Measurements from ENCODE around the gene ACVRL1. TPM values are rescaled to one million over a fixed set of nuclear protein-coding genes. Genes with fewer than 3 reads are reported as not detected.

ACVRL1 gene
- total RNA-seq, 1 experiment from 2014 or later: not detected

GRCh38 chr12:51897181-51897580 lies 10.1 kb upstream of the ACVRL1 start:
- ChIA-PET POLR2A (ENCODE audit: unreplicated experiment) (no interaction called here), CTCF (no interaction called here)
- H3K27ac ChIP-seq: no peak overlapping the region
- H3F3A ChIP-seq (ENCODE audit: insufficient read depth, low read depth): no peaks in the 10 kb centered on the region
- peaks cover 42% of the 10 kb centered on the region for H3K27me3 ChIP-seq (ENCODE audit: insufficient read depth, low read depth)
- H4K20me1 ChIP-seq (ENCODE audit: insufficient read depth): no peaks in the 10 kb centered on the region
- H3K9me2 ChIP-seq (ENCODE audit: insufficient read depth): no peaks in the 10 kb centered on the region
- H3K9me3 ChIP-seq (ENCODE audit: insufficient read depth, low read depth): no peaks in the 10 kb centered on the region
- no peaks in the 10 kb centered on the region for H3K79me2 ChIP-seq (ENCODE audit: low read depth)
- no peak for DNase-seq
- H2AFZ ChIP-seq: no peak overlapping the region
- BruUV-seq (replicated peaks): no TSS peak
- intact Hi-C loops (cut with micrococcal nuclease; ENCODE audit: unreplicated experiment): no loop called here
- no peaks in the 10 kb centered on the region for H3K36me3 ChIP-seq (ENCODE audit: low read depth)
- TF ChIP-seq CTCF (conservative IDR thresholded peaks at IDR 0.05) (no peak), EZH2 (IDR thresholded peaks at IDR 0.05; ENCODE audit: low read depth) (no peak)
- no peak overlapping the region for H3K4me2 ChIP-seq
- H3K4me1 ChIP-seq (replicated peaks; ENCODE audit: insufficient read depth): no peaks in the 10 kb centered on the region
- no peak overlapping the region for H3K4me3 ChIP-seq

- DNase-seq: no peak
- intact Hi-C loops (cut with micrococcal nuclease; ENCODE audit: unreplicated experiment): no loop called here
- CTCF ChIA-PET: no interaction called here
- POLR2A ChIA-PET (ENCODE audit: unreplicated experiment): no interaction called here
- Histone ChIP-seq H4K20me1 (ENCODE audit: insufficient read depth) (no peaks in the 10 kb centered on the region), H3K9me2 (ENCODE audit: insufficient read depth) (no peaks in the 10 kb centered on the region), H2AFZ (no peak overlapping the region), H3K9me3 (ENCODE audit: insufficient read depth, low read depth) (no peaks in the 10 kb centered on the region), H3K27ac (no peak overlapping the region), H3K36me3 (ENCODE audit: low read depth) (no peaks in the 10 kb centered on the region), H3K4me2 (no peak overlapping the region), H3F3A (ENCODE audit: insufficient read depth, low read depth) (no peaks in the 10 kb centered on the region), H3K27me3 (ENCODE audit: insufficient read depth, low read depth) (peaks cover 49% of the 10 kb centered on the region), H3K4me3 (no peak overlapping the region), H3K79me2 (ENCODE audit: low read depth) (no peaks in the 10 kb centered on the region), H3K4me1 (replicated peaks; ENCODE audit: insufficient read depth) (no peaks in the 10 kb centered on the region)
- BruUV-seq (replicated peaks): no TSS peak
- TF ChIP-seq CTCF (conservative IDR thresholded peaks at IDR 0.05): no peak
- no peak for TF ChIP-seq EZH2 (IDR thresholded peaks at IDR 0.05; ENCODE audit: low read depth)
Observed at GRCh38 chr12:51898506-51898905, 8.8 kb upstream of the ACVRL1 start.

GRCh38 chr12:51898937-51899336 lies 8.4 kb upstream of the ACVRL1 start:
- no peak for DNase-seq
- Histone ChIP-seq H3K4me2 (no peak overlapping the region), H3F3A (ENCODE audit: insufficient read depth, low read depth) (no peaks in the 10 kb centered on the region), H3K4me1 (replicated peaks; ENCODE audit: insufficient read depth) (no peaks in the 10 kb centered on the region), H3K9me3 (ENCODE audit: insufficient read depth, low read depth) (no peaks in the 10 kb centered on the region), H3K27me3 (ENCODE audit: insufficient read depth, low read depth) (peaks cover 52% of the 10 kb centered on the region), H3K79me2 (ENCODE audit: low read depth) (no peaks in the 10 kb centered on the region), H3K4me3 (no peak overlapping the region), H3K9me2 (ENCODE audit: insufficient read depth) (no peaks in the 10 kb centered on the region), H3K27ac (no peak overlapping the region), H3K36me3 (ENCODE audit: low read depth) (no peaks in the 10 kb centered on the region), H4K20me1 (ENCODE audit: insufficient read depth) (no peaks in the 10 kb centered on the region), H2AFZ (no peak overlapping the region)
- no TSS peak for BruUV-seq (replicated peaks)
- TF ChIP-seq CTCF (conservative IDR thresholded peaks at IDR 0.05) (no peak), EZH2 (IDR thresholded peaks at IDR 0.05; ENCODE audit: low read depth) (no peak)
- intact Hi-C loops (cut with micrococcal nuclease; ENCODE audit: unreplicated experiment): no loop called here
- ChIA-PET POLR2A (ENCODE audit: unreplicated experiment) (no interaction called here), CTCF (no interaction called here)

Measured in PC-9 (cell line).